ENCODE measurements around the gene CHMP2A.

CHMP2A gene

GRCh38 chr19:58556622-58557220 is 1.8 kb upstream of the CHMP2A start:
- no peak for DNase-seq (ENCODE audit: low read depth in 1 of 2, low spot score in 1 of 2)

- no peak for DNase-seq (ENCODE audit: low read depth in 1 of 2, low spot score in 1 of 2)
Observed at GRCh38 chr19:58555920-58556621, 1.2 kb upstream of the CHMP2A start.

GRCh38 chr19:58555369-58555885 is 522 bp upstream of the CHMP2A start:
- no peak for DNase-seq (ENCODE audit: low read depth in 1 of 2, low spot score in 1 of 2)

- DNase-seq (ENCODE audit: low read depth in 1 of 2, low spot score in 1 of 2): no peak
Observed at GRCh38 chr19:58553799-58554493, 959 bp downstream of the CHMP2A start.

GRCh38 chr19:58552655-58553054 is 2.2 kb downstream of the CHMP2A start:
- DNase-seq (ENCODE audit: low read depth in 1 of 2, low spot score in 1 of 2): no peak

GRCh38 chr19:58551577-58552471 is 3.1 kb downstream of the CHMP2A start:
- no peak for DNase-seq (ENCODE audit: low read depth in 1 of 2, low spot score in 1 of 2)

- no peak for DNase-seq (ENCODE audit: low read depth in 1 of 2, low spot score in 1 of 2)
Observed at GRCh38 chr19:58551123-58551497, 3.8 kb downstream of the CHMP2A start.

GRCh38 chr19:58550362-58551122 is 4.4 kb downstream of the CHMP2A start:
- no peak for DNase-seq (ENCODE audit: low read depth in 1 of 2, low spot score in 1 of 2)

GRCh38 chr19:58549664-58550361 is 5.1 kb downstream of the CHMP2A start:
- DNase-seq (ENCODE audit: low read depth in 1 of 2, low spot score in 1 of 2): no peak

GRCh38 chr19:58548859-58549663 is 5.8 kb downstream of the CHMP2A start:
- DNase-seq (ENCODE audit: low read depth in 1 of 2, low spot score in 1 of 2): no peak

GRCh38 chr19:58547323-58548312 is 7.3 kb downstream of the CHMP2A start:
- no peak for DNase-seq (ENCODE audit: low read depth in 1 of 2, low spot score in 1 of 2)

- no peak for DNase-seq (ENCODE audit: low read depth in 1 of 2, low spot score in 1 of 2)
Observed at GRCh38 chr19:58546019-58546530, 8.8 kb downstream of the CHMP2A start.

- DNase-seq (ENCODE audit: low read depth in 1 of 2, low spot score in 1 of 2): no peak
Observed at GRCh38 chr19:58545286-58546018, 9.5 kb downstream of the CHMP2A start.

- DNase-seq (ENCODE audit: low read depth in 1 of 2, low spot score in 1 of 2): peak in 1 of 2 donors; percentile 52
Observed at GRCh38 chr19:58544591-58545285, 10.2 kb downstream of the CHMP2A start.

GRCh38 chr19:58543826-58544590 is 10.9 kb downstream of the CHMP2A start, which contains the start of gene TRIM28:
TRIM28 (plus strand) TSS chr19:58544064; CDS start chr19:58544758, 694 bp downstream.
- DNase-seq (ENCODE audit: low read depth in 1 of 2, low spot score in 1 of 2): peak; percentile 100
